Activated T-helper 1 cell treated with anti-CD3 and anti-CD28 coated beads, Interleukin-2, amount 50 U/mL, for 16 hours (primary cell): Measurements from ENCODE around the gene ITCH.
"Not testable (repeated sequence)": the region's sequence is repeated elsewhere in the genome, so short reads cannot be mapped to it uniquely, and the experiment has no call there.

ENCODE experiments used
- DNase-seq, 2 donors: peaks; one replicate each; pipeline ENCODE4 v3.0.0-alpha.2; 2020; ENCODE audit warnings: low read depth in 1 of 2, low spot score in 1 of 2

The ITCH gene

DNA sequence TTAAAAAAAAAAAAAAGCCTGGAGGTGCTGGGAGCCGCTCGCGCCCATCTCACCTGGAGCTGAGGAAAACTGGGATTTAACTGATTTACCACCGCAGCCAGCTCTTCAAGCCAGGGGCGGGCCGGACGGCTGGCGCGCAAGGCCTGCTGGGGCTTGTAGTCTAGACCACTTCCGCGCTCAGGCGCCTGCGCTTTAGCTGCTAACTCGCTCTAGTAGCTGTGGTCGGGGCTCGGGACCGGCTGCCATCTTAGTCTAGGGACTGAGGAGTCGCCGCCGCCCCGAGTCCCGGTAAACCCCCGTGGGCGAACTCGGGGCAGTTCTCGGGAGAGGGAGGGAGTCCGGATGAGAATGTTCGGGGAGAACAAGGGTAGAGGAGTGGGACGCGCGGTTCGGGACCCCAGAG lies at the start of gene ITCH:
ITCH (plus strand) TSS at position 212 of the 403 bp plus-strand sequence. CDS start 30,539 bp downstream, outside the sequence.
- DNase-seq = peak; percentile 84 to 87

DNA sequence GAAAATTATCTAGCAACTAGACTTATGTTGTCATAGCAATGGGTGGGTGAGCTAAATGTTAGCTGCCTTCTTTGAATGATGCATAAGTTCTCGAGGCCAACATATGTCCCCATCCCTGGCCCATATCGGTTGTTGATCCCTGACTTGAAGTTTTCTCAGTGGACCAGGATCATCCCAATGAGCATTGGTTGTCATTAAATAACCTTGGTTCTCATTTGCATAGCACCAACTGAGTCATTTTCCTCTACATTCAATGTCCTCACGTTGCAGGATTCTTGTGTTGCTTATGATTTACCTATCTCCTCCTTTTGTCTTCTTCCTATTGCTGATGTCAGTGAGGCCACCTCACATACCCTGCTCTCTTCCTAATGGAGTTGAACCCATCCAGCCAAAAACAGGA lies 47.8 kb upstream of the ITCH start:
- no peak for DNase-seq

DNA sequence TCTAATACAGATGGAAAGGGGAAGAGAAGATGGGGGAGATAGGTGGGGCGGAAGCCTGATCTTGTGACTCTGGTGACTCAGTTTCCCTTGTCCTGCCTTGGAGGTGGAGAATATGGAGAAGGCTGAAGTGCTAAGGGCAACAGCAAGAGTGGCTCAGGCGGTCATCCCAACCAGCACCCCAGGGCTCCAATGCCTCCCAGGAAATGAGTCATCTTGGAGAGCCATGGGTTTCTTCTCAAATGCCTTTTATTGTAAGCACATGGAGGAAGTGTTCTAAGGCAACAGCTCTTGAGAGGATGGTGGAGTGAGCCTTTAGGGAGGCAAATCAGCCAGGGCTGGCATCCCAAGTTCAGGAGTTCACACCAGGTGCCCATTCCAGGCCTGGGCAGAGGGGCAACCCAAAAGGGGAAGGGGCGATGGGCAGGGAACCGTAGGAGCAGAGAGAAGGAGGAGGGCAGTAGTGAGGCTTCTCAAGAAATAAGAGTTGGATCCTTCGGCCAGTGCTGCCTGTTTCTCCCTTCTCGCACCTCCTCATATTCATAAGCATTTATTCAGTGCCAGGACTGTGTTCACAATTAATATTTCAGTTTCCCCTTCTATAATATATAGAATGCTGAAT lies 46.8 kb upstream of the ITCH start:
- DNase-seq = no peak

DNA sequence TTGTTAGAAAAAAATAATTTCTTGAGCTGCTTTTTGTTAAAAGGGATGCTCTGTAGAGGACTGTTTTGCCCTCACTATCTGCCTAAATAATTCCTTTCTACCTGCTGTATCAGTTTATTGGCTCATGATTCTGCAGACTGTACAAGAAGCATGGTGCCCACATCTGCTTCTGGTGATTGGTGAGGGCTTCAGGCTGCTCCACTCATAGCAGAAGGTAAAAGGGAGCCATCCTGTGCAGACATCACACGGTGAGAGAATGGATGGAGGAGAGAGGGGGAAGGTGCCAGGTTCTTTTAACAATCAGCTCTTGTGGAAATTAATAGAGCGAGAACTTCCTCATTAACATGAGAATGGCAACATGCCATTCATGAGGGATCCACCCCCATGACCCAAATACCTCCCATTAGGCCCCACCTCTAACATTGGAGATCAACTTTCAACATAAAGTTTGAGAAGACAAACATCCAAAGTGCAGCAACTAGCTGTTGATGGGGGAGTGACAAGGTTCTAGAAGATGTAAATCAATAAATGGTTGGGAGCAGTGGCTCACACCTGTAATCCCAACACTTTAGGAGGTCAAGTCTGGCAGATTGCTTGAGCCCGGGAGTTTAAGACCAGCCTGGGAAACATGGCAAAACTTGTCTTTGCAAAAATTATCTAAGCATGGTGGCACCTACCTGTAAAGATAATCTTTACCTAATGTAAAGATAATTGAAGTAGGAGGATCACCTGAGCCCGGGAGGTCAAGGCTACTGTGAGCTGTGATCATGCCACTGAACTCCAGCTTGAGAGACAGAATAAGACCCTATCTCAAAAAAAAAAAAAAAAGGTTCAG lies 44.2 kb upstream of the ITCH start:
- no peak for DNase-seq

DNA sequence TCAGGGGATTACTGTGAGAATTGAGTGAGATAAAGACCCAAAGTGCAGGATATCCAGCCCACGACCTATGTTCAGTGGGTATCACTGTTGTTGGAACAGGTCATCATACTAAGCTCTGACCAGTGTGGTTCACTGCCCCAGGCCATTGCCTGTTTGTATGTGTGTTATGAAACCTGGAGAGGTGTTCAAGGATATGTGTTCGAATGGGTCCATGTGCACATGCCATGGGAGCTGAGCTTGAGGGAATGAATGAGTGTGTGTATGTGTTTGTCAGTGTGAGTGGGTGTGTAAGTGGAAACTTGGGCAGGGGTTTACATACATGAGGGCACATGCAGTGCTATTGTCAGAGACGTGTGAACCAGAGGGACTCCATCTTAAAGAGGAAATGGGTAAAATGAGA lies 42.2 kb upstream of the ITCH start:
- no peak for DNase-seq

DNA sequence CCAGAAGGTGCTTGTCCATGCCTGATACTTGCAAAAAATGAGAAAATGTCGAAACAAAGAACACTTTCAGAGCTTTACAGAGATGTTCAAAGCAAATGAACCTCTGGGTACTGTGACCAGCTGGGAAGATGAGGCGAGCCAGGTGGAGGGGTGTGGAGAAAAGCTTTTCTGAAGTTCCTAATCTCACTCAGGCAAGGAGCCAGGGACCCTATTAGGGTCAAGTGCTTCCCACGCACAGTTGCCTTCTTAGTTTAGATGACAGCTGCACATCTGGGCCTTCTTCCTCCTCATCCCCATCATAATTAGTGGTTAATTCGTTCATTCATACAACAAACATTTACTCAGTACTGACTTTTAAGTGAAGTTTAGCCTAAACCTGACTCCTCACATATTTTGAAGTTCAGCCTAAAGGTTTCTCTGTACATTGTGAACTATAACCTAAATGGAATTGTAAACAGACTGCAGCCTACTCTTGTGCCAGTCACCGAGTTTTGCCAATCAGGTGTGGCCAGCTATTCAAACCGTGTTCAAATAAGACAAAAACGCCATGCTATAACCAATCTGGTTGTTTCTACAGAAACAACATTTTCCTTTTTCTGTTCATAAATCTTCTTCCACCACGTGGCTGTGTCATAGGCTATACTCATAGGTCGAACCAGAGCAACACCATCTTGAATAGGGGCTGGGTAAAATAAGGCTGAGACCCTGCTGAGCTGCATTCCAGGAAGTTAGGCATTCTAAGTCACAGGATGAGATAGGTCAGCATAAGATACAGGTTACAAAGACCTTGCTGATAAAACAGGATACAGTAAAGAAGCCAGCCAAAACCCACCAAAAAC lies 40.6 kb upstream of the ITCH start:
- DNase-seq = no peak

DNA sequence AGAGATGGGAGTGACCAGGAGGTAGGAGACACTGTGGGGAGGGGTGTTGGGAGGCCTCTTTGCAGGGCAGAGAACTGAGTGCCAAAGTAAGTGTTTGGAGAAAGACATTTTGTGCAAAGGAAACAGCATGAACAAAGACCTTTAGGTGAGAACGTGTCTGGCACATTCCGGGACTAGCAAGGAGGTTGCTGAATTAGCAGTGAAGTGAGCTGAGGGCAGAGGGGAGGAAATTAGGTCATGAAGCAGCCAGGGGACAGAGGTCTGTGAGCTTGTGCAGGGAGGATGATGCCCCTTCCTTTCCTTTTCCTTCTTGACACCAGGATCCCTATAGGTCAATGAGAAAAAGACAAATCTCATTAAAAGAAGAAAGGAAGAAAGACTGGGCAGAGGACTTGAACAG lies 38.5 kb upstream of the ITCH start:
- no peak for DNase-seq

DNA sequence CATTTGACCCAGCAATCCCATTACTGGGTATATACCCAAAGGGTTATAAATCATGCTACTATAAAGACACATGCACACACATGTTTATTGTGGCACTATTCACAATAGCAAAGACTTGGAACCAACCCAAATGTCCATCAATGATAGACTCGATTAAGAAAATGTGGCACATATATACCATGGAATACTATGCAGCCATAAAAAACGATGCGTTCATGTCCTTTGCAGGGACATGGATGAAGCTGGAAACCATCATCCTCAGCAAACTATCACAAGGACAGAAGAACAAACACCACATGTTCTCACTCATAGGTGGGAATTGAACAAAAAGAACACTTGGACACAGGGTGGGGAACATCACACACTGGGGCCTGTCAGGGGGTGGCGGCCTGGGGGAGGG lies 34.9 kb upstream of the ITCH start:
- DNase-seq = not testable (repeated sequence)

DNA sequence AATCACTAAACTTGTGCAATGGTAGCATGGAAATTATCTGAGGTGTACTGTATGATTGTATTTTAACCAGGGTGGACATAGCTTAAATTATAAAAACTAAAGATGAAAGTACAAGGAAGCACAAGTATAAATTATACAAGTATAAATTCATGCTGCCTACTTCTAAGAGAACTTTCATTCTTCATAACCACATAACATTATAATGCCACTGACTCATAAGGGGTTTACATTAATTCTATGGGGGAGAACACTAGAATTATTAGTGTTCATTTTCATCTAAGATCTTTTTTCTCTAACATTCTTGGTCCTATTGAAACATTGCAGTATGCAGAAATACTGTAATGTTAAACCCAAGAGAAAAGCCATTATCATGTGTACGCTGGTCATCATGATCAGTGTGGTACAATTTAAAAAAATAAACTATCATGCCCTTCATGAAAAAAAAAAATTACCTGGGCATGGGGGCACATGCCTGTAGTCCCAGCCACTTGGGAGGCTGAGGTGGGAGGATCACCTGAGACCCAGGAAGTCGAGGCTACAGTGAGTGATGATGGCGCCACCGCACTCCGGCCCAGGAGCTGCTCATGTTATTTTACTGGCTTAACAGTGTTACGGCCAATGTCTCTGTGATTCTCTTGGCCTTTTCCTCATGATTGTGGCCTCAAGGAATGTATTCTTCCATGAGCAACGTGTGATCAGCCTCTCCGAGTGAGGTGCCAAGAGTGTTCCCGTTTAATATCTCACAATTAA lies 34.0 kb upstream of the ITCH start:
- DNase-seq = no peak

DNA sequence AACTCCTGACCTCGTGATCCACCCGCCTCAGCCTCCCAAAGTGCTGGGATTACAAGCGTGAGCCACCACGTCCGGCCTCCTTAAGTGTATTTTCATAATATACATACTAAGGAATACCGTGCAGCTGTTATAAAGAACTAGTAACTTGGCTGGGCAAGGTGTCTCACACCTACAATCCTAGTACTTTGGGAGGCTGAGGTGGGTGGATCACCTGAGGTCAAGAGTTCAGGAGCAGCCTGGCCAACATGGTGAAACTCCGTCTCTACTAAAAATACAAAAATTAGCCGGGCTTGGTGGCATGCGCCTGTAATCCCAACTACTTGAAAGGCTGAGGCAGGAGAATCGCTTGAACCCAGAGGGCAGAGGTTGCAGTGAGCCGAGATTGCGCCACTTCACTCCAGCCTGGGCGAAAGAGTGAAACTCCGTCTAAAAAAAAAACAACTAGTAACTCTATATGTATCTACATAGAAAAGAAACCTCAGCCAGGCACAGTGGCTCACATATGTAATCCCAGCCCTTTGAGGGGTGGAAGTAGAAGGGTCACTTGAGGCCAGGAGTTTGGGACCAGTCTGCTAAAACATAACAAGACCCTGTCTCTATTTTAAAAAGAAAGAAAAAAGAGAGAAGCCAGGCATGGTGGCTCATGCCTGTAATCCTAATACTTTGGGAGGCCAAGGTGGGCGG lies 32.1 kb upstream of the ITCH start:
- not testable (repeated sequence) for DNase-seq

DNA sequence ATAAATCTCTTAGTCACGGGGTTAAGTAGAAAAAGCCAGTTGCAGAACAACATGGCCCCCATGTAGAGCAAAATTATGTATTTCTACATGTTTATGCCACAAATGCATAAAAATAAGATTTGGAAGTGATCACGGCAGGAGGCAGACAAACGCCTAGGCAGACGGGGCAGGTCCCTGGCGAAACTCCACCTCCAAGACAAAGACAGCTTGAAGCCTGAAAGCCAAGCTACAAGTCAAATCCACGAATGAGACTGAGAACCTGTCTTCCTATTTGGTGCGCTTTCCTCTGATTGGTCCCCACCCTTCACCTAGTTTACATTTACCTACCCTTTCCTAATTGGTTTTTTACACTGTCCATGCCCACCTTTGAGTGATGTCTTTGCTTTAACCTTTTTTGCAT lies 31.2 kb upstream of the ITCH start:
- DNase-seq = no peak

DNA sequence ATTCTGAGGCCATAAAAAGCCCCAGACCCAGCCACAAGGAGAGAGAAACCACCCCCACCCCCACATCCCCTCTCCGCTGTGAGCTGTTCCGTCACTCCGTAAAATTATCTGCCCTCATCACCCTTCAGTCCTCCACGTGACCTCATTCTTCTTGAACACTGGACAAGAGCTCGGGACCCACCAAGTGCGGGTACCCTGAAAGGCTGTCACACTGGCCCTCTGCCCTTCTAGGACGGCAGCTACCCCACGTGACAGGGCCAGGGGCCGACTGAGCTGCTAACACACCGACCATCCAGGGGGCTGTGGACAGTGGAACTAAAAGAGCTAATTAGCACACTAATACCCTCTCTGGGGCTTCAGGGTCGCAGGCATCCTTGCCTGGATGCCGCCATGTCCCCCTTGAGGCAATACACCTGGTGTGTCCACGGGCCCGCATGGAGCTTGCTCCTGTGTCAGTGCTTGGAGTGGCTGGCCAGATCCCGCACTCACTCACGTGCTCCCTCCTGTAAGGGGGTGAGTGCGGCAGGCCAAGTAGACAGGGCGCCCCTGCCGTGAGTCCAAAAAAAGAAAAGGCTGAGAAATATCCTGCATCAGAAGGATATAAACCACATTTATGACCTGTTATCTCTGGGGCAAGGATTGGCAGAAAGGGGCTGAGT lies 30.7 kb upstream of the ITCH start:
- no peak for DNase-seq

DNA sequence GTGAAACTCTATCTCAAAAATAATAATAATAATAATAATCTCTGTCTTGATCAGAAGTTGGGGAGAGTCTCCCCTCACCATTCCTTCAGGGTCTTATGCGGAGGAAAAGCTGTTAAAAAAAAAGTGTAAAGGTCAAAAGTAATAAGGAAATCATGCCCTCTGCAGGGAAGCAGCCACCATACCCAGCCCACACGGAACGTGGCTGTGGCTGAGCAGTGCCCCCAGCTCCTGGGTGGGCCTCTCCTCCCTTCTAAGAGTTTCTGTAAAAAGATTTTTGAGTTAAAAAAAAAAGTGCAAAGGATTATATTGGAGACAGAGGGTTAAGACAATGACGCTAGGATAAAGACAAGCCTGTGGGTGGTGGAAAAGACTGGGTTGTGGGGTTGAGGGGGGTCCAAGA lies 29.3 kb upstream of the ITCH start:
- DNase-seq = no peak

DNA sequence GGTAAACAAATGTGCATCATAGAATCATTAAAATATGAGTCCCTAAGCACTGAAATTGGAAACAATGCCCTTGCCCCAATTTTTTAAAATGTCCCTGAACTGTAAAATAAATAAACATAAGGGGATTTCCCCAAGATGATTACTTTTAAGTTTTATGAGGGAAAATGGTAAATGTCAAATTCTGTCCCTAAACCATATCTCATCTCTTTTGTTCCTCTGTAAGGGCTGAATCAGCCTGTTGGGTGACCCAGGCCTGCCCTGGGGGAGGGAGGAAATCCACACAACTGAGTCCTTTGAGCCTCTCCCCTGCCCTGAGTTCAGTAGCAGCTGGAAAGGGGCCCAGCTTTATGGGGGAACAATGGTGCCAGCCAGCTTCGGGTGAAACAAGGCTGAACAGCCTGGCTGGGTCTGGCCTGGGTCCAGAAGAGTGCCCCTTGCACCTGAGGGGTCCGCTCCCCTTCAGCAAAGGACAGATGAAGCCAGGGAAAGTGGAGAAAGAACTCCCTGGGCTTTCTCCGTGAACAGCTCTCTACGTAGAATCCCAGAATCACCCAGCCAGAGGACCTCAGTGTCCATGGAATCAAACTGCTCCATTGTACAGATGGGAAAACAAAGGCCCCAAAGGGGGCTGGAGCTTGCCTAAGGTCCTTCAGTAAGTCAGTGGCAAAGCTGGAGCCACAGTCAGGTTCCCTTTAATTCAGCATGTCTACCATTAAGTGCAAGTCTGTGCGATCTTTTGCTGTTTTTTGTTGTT lies 28.2 kb upstream of the ITCH start:
- no peak for DNase-seq

DNA sequence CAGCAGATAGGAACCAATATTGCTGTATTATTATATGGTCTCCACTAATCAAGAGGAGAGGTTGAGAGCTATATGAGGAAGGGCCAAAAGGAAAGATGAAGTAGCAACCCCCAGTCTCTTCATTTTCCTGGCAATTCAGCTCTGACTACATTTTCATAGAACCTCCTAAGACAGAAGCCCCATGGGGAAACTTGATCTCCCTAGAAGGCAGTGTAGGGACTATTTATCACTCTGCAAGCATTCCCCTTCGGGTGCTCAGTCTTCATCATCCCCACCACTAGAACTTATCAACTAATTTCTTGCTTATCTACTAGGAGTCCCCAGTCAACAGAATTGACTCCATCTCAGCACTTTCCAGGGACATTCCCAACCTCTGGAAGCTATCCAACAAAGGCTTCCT lies 25.5 kb upstream of the ITCH start:
- DNase-seq = no peak

DNA sequence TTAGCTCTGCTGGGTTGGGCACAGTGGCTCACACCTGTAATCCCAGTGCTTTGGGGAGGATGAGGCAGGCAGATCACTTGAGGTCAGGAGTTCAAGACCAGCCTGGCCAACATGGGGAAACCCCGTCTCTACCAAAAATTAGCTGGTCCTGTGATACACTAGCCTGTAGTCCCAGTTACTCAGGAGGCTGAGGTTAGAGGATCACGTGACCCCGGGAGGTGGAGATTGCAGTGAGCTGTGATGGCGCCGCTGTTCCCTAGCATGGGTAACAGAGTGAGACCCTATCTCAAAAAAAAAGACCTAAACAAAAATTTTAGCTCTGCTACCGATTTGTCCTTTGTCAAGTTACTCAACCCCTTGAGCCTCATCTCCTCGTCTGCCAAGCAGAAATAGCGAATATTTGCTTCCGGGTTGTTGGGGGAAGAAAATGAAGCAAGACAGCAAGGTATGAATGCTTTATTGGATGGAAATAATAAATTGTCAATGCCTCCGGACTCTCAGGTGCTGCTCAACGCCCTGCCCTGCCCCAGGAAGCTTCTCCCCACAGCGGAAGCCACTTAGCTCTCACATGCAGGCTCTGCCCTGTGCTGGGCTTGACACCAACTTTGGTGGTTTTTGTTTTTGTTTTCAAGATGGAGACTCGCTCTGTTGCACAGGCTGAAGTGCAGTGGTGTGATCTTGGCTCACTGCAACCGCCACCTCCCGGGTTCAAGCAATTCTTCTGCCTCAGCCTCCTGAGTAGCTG lies 24.9 kb upstream of the ITCH start:
- no peak for DNase-seq

DNA sequence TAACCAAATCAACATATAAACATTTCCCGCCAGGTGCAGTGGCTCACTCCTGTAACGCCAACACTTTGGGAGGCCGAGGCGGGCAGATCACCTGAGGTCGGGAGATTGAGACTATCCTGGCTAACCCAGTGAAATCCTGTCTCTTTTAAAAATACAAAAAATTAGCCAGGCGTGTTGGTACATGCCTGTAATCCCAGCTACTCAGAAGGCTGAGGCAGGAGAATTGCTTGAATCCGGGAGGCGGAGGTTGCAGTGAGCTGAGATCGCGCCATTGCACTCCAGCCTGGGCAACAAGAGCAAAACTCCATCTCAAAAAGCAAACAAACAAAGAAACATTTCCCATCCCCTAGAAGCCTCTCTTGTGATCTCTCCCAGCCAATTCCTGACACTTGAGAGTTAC lies 22.3 kb upstream of the ITCH start:
- not testable (repeated sequence) for DNase-seq

DNA sequence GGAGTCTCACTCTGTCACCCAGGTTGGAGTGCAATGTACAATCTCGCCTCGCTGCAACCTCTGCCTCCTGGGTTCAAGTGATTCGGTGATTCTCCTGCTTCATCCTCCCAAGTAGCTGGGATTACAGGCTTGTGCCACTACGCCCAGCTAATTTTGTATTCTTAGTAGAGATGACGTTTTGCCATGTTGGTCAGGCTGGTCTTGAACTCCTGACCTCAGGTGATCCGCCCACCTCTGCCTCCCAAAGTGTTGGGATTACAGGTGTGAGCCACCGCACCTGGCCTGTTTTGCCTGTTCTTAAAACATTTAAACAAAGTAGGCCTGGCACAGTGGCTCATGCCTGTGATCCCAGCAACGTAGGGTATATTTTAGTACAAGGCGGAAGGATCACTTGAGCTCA lies 21.9 kb upstream of the ITCH start:
- DNase-seq = not testable (repeated sequence)
